Measurements from ENCODE around the gene NKX2-2. TPM values are rescaled to one million over a fixed set of nuclear protein-coding genes. Genes with fewer than 3 reads are reported as not detected.

The NKX2-2 gene
- total RNA-seq, 3 donors from 2014 or later (not counting 1 experiment from before 2014, with no cell fraction given), result not detected

DNA sequence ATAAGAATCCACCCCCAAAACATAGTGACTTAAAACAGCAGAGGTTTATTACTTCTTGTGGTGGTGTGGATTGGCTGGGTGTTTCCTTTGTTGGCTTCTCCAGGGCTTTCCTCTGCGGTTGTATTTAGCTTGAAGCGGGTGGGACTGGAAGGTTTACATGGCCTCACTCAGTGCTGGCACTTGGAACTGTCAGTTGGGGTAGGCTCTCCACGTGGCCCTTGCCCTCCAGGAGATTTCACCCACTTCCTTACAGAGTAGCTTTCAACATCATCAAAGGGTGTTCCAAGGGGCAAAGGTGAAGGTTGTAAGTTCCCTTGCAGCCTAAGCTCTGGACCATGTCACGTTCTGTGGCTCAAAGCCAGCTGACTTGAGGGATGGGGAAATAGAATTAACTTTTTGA lies 32.5 kb upstream of the NKX2-2 start:
- intact Hi-C loops (cut with micrococcal nuclease), result no loop called here
- H3K4me3 Mint-ChIP-seq, result no peak overlapping the region
- H3K4me3 ChIP-seq (ENCODE audit: low read length), result no peak overlapping the region
- ATAC-seq (no peak), DNase-seq (no peak)
- WGBS (ENCODE audit: insufficient coverage), result 45% methylated on average over 4 of the region's 4 CpGs
- H3K4me1 ChIP-seq (ENCODE audit: control insufficient read depth, insufficient read depth, low read length), result no peaks in the 10 kb centered on the region
- H3K27me3 Mint-ChIP-seq (ENCODE audit: low read depth in 2 of 2), result peaks cover 19 to 23% of the 10 kb centered on the region in 2 donors
- no peaks in the 10 kb centered on the region for H3K4me1 Mint-ChIP-seq
- H3K27me3 ChIP-seq (ENCODE audit: control insufficient read depth, insufficient read depth, low read length), result peaks cover 2% of the 10 kb centered on the region
- H3K9me3 ChIP-seq (ENCODE audit: control insufficient read depth, insufficient read depth, low read length), result no peaks in the 10 kb centered on the region
- TF ChIP-seq, protein P1, sequence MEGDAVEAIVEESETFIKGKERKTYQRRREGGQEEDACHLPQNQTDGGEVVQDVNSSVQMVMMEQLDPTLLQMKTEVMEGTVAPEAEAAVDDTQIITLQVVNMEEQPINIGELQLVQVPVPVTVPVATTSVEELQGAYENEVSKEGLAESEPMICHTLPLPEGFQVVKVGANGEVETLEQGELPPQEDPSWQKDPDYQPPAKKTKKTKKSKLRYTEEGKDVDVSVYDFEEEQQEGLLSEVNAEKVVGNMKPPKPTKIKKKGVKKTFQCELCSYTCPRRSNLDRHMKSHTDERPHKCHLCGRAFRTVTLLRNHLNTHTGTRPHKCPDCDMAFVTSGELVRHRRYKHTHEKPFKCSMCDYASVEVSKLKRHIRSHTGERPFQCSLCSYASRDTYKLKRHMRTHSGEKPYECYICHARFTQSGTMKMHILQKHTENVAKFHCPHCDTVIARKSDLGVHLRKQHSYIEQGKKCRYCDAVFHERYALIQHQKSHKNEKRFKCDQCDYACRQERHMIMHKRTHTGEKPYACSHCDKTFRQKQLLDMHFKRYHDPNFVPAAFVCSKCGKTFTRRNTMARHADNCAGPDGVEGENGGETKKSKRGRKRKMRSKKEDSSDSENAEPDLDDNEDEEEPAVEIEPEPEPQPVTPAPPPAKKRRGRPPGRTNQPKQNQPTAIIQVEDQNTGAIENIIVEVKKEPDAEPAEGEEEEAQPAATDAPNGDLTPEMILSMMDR (IDR thresholded peaks at IDR 0.05), result no peak
- H3K27ac Mint-ChIP-seq, result no peak overlapping the region
- no peaks in the 10 kb centered on the region for H3K36me3 Mint-ChIP-seq
- no peak overlapping the region for H3K27ac ChIP-seq (ENCODE audit: low read length)
- H3K9me3 Mint-ChIP-seq, result peaks cover 0 to 2% of the 10 kb centered on the region in 2 donors
- H3K36me3 ChIP-seq (ENCODE audit: control insufficient read depth, insufficient read depth, low read length), result no peaks in the 10 kb centered on the region

DNA sequence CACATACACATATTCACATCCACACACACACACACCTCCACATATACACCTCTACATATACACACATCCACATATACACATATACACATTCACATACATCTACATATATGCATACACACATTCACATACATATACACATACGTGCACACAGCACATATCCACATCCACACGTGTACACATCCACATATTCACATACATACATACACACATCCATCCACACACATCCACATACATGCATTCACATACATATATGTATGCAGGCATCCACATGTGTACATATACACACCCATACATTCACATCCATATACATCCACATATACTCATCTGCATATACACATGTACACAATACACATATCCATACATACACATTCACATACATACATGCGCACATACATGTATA lies 25.6 kb upstream of the NKX2-2 start:
- H3K4me3 Mint-ChIP-seq, result no peak overlapping the region
- H3K9me3 ChIP-seq (ENCODE audit: control insufficient read depth, insufficient read depth, low read length), result no peaks in the 10 kb centered on the region
- no peaks in the 10 kb centered on the region for H3K36me3 ChIP-seq (ENCODE audit: control insufficient read depth, insufficient read depth, low read length)
- no peaks in the 10 kb centered on the region for H3K36me3 Mint-ChIP-seq
- no peak overlapping the region for H3K4me3 ChIP-seq (ENCODE audit: low read length)
- no peak overlapping the region for H3K27ac Mint-ChIP-seq
- no peaks in the 10 kb centered on the region for H3K4me1 Mint-ChIP-seq
- H3K9me3 Mint-ChIP-seq, result peaks cover 0 to 2% of the 10 kb centered on the region in 2 donors
- peaks cover 2% of the 10 kb centered on the region for H3K27me3 ChIP-seq (ENCODE audit: control insufficient read depth, insufficient read depth, low read length)
- WGBS (ENCODE audit: insufficient coverage), result 77% methylated on average over 3 of the region's 3 CpGs
- TF ChIP-seq, protein P1 (IDR thresholded peaks at IDR 0.05), result no peak
- no peak overlapping the region for H3K27ac ChIP-seq (ENCODE audit: low read length)
- ATAC-seq, result peak in 1 of 3 donors; percentile 38
- no peak for DNase-seq
- no peaks in the 10 kb centered on the region for H3K4me1 ChIP-seq (ENCODE audit: control insufficient read depth, insufficient read depth, low read length)
- peaks cover 13 to 17% of the 10 kb centered on the region in 2 donors for H3K27me3 Mint-ChIP-seq (ENCODE audit: low read depth in 2 of 2)
- intact Hi-C loops (cut with micrococcal nuclease), result no loop called here

DNA sequence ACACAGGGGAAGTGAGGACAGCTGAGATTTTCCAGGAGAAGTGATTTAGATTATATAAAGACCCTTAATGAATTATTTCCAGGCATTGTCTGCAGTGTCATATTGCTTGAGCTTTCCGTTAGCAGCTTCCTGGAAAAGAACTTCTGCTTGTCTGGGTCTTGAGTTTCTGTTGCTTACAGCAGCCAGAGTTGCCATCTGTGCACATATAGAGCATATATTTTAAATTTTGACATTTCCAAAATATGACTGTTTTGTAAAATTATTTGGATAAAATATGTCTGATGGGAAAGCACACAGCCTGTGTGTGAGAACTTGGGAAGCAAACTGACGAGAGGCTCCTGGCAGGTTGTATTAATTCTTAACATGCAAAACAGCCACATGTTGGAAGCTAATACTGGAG lies 21.0 kb upstream of the NKX2-2 start:
- no peaks in the 10 kb centered on the region for H3K4me1 Mint-ChIP-seq
- H3K36me3 ChIP-seq (ENCODE audit: control insufficient read depth, insufficient read depth, low read length), result no peaks in the 10 kb centered on the region
- 59% methylated on average over 2 of the region's 2 CpGs for WGBS (ENCODE audit: insufficient coverage)
- H3K9me3 ChIP-seq (ENCODE audit: control insufficient read depth, insufficient read depth, low read length), result no peaks in the 10 kb centered on the region
- no peak overlapping the region for H3K27ac Mint-ChIP-seq
- peaks cover 20 to 36% of the 10 kb centered on the region in 2 donors for H3K27me3 Mint-ChIP-seq (ENCODE audit: low read depth in 2 of 2)
- no peak overlapping the region for H3K4me3 ChIP-seq (ENCODE audit: low read length)
- no peak overlapping the region for H3K27ac ChIP-seq (ENCODE audit: low read length)
- no peaks in the 10 kb centered on the region for H3K27me3 ChIP-seq (ENCODE audit: control insufficient read depth, insufficient read depth, low read length)
- DNase-seq (no peak), ATAC-seq (no peak)
- no peaks in the 10 kb centered on the region for H3K36me3 Mint-ChIP-seq
- H3K4me3 Mint-ChIP-seq, result no peak overlapping the region
- TF ChIP-seq, protein P1 (IDR thresholded peaks at IDR 0.05), result no peak
- no peaks in the 10 kb centered on the region for H3K4me1 ChIP-seq (ENCODE audit: control insufficient read depth, insufficient read depth, low read length)
- intact Hi-C loops (cut with micrococcal nuclease), result no loop called here
- H3K9me3 Mint-ChIP-seq, result no peaks in the 10 kb centered on the region

DNA sequence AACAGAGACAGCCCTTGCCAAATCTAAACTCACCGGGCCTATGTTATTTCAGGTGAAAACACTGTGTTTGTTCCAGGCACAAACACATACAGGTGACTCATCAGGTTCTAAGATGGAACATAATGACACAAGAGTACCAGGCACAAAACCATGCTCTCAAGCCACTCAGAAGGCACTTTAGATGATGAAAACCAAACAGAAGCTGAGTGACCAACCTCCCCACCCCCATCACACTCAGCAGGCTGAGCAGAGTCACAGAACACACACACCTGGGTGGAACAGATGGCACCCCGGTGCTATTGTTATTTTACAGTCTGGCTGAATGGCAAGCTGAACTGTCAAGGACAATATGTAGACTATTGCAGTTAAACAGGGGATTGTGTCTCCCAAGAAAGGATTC lies 20.6 kb upstream of the NKX2-2 start:
- H3K4me3 Mint-ChIP-seq, result no peak overlapping the region
- H3K36me3 Mint-ChIP-seq, result no peaks in the 10 kb centered on the region
- no peaks in the 10 kb centered on the region for H3K9me3 Mint-ChIP-seq
- H3K4me1 Mint-ChIP-seq, result no peaks in the 10 kb centered on the region
- 76% methylated on average over 2 of the region's 2 CpGs for WGBS (ENCODE audit: insufficient coverage)
- H3K27me3 Mint-ChIP-seq (ENCODE audit: low read depth in 2 of 2), result peaks cover 20 to 40% of the 10 kb centered on the region in 2 donors
- no peaks in the 10 kb centered on the region for H3K27me3 ChIP-seq (ENCODE audit: control insufficient read depth, insufficient read depth, low read length)
- no peak for DNase-seq
- no peak overlapping the region for H3K27ac ChIP-seq (ENCODE audit: low read length)
- TF ChIP-seq, protein P1 (IDR thresholded peaks at IDR 0.05), result no peak
- H3K4me3 ChIP-seq (ENCODE audit: low read length), result no peak overlapping the region
- H3K9me3 ChIP-seq (ENCODE audit: control insufficient read depth, insufficient read depth, low read length), result no peaks in the 10 kb centered on the region
- no peak for ATAC-seq
- H3K27ac Mint-ChIP-seq, result no peak overlapping the region
- no peaks in the 10 kb centered on the region for H3K36me3 ChIP-seq (ENCODE audit: control insufficient read depth, insufficient read depth, low read length)
- intact Hi-C loops (cut with micrococcal nuclease), result no loop called here
- no peaks in the 10 kb centered on the region for H3K4me1 ChIP-seq (ENCODE audit: control insufficient read depth, insufficient read depth, low read length)

All from natural killer cell (primary cell).